ENCODE data around the gene CDC42BPA.

The CDC42BPA gene

DNA sequence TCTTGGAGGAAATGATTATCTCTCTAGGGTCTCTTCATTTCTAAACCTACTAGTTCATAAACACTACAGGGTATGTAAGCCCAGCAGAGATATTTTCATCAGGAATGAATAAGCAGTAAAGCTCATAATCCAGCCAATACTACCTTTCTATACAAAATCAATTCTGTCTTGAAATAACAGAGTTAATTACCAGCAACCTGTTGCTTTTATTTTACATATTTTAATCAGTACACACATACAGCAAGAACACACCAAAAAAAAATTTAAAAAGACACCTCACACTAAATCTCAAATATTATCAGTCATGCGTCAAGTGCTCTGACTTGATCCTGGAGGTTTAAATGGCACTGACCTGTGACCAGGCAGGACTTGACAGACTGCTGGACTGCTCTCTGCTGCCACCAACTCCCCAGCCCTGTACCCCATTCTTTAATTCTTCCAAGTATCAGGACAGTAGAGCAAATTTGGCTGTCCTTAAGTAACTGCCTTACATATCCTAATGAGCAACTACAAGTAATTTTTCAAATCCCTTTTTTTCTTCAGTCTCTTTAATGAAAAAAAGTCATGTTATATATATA lies 98.5 kb downstream of the CDC42BPA start:
- TF ChIP-seq CTCF (conservative IDR thresholded peaks at IDR 0.05; ENCODE audit: low read length), result no peak
- no peak overlapping the region for H3K4me3 ChIP-seq (ENCODE audit: low read length)
- no peak for DNase-seq (ENCODE audit: low read depth)

DNA sequence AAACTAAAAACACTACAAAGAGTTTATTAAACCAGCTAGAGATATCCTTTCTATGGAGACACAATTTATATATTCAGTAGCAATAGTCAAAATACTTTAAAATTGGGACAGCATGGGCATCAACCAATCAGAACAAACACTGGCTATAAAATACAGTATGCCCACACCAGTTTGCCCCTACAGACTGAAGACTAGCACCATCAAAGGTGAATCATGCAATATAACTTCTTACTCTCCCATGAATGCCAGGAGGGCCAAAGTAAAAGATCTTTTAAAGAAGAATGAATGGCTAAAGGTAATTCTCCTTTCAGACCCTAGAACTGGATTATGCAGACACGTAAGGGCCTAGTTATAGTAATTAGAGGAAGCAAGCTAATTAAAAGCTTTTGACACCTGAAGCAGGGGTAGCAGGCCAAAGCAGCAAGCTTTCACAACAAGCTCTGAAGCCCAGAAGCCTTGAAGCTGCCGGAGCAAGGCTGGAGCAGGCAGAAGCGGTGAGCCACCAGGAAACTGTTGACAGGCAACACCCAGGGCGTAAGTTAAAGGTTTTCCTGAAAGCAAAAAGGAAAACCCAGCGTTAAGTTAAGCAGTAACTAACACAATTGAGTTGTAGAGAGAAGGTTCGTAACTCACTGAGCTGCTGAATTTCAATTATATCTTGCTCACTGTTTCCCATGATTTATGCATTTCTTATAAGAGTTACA lies 99.3 kb downstream of the CDC42BPA start:
- H3K4me3 ChIP-seq (ENCODE audit: low read length), result no peak overlapping the region
- no peak for TF ChIP-seq CTCF (conservative IDR thresholded peaks at IDR 0.05; ENCODE audit: low read length)
- DNase-seq (ENCODE audit: low read depth), result no peak

DNA sequence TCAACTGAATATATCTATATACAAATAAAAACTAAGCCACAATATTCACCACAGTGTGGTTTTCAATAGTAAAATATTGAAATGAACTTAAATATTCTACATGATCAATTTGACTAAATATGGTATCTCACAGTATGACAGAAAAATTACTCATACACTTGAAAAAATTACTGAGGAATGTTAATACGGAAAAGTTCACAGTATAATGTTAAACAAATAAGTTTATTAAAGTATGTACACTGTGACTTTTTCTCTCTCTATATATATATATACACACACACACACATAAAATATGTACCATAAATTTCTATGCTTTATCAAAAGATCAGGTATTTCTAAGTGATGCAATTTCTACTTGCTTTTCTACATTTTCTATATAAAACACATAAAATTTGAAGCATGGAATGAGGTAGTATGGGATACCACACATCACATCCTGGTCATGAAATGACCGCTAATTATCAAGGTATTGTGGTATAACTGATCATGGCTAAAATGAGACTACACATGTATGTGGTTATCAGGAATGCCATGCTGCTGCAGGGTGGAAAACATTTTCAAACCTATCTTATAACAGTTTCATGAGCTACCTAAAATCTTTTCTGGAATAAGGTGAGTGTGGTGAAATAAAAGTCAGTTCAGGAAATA lies 102.3 kb downstream of the CDC42BPA start:
- no peak overlapping the region for H3K4me3 ChIP-seq (ENCODE audit: low read length)
- peak; percentile 9 for DNase-seq (ENCODE audit: low read depth)
- TF ChIP-seq CTCF (conservative IDR thresholded peaks at IDR 0.05; ENCODE audit: low read length), result no peak

- no peak for DNase-seq (ENCODE audit: low read depth)
- no peak overlapping the region for H3K4me3 ChIP-seq (ENCODE audit: low read length)
- no peak for TF ChIP-seq CTCF (conservative IDR thresholded peaks at IDR 0.05; ENCODE audit: low read length)
These were observed 104.1 kb downstream of the CDC42BPA start for GRCh38 chr1:227214207-227214606.

DNA sequence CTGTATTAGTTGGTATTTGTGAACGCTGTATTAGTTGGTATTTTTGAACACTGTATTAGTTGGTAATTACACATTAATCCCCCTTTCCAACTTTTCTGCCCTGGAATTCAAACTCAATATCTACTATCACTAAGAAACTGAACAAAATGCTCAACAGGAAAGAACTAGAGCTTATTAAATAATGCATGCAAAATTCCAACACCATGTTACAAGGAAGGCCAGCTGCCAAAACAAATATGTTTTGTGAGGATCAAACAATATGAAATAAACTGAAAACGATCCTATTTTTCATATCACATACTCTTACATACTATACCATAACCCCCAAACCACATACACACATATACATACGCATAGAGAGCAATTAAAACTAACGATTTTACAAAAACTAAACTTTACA lies 104.9 kb downstream of the CDC42BPA start:
- TF ChIP-seq CTCF (conservative IDR thresholded peaks at IDR 0.05; ENCODE audit: low read length), result no peak
- H3K4me3 ChIP-seq (ENCODE audit: low read length), result no peak overlapping the region
- DNase-seq (ENCODE audit: low read depth), result no peak

- no peak for TF ChIP-seq CTCF (conservative IDR thresholded peaks at IDR 0.05; ENCODE audit: low read length)
- no peak overlapping the region for H3K4me3 ChIP-seq (ENCODE audit: low read length)
- no peak for DNase-seq (ENCODE audit: low read depth)
These were observed 106.1 kb downstream of the CDC42BPA start for GRCh38 chr1:227212164-227212563.

- TF ChIP-seq CTCF (conservative IDR thresholded peaks at IDR 0.05; ENCODE audit: low read length), result no peak
- DNase-seq (ENCODE audit: low read depth), result no peak
- H3K4me3 ChIP-seq (ENCODE audit: low read length), result no peak overlapping the region
These were observed 107.7 kb downstream of the CDC42BPA start for GRCh38 chr1:227210604-227211003.

All from AG10803 (cell line).